H1 (cell line): Measurements from ENCODE around the gene OR5AL1. TPM values are rescaled to one million over a fixed set of nuclear protein-coding genes. Genes with fewer than 3 reads are reported as not detected.

Experiments used
- CTCF ChIA-PET: fragments of 300-600 bp; sonication (Branson Sonifier 250); formaldehyde crosslinking; loops from one replicate; lab custom pipeline; 2021; ENCODE audit not compliant: partially characterized antibody; lab: Charles Lee
- POLR2A ChIA-PET: fragments of 300-600 bp; sonication (Branson Sonifier 250); formaldehyde crosslinking; loops from one replicate; lab custom pipeline; 2021; ENCODE audit warnings: inconsistent platforms; ENCODE audit not compliant: partially characterized antibody; lab: Charles Lee
- DNase-seq, 2 experiments: peaks; one replicate each; pipeline versions ENCODE4 v3.0.0 to v3.0.0-alpha.2; 2010 to 2022; ENCODE audit warnings: low spot score in 2 of 2, low read depth in 1 of 2, mixed read lengths in 1 of 2
- FAIRE-seq: peaks from 2 replicates; lab custom pipeline; 2011; peaks lifted over from hg19 to GRCh38; lab: Jason Lieb, UNC
- H2AFZ ChIP-seq: 2 replicates; pipeline ENCODE4 v1.8.1; 2012; ENCODE audit warnings: low read length, inconsistent platforms
- H2AK5ac ChIP-seq: 2 replicates; pipeline ENCODE4 v1.6.1; 2013; ENCODE audit warnings: low read depth, low read length
- H2BK120ac ChIP-seq: replicated peaks from 2 replicates; pipeline ENCODE3; 2013; ENCODE audit warnings: low read depth, low read length, inconsistent platforms
- H2BK12ac ChIP-seq: 2 replicates; pipeline ENCODE4 v1.6.1; 2013; ENCODE audit warnings: low read depth, low read length
- H2BK15ac ChIP-seq: 2 replicates; pipeline ENCODE4 v1.6.1; 2013; ENCODE audit warnings: low read length
- H2BK20ac ChIP-seq: 2 replicates; pipeline ENCODE4 v1.6.1; 2013; ENCODE audit warnings: low read length
- H2BK5ac ChIP-seq: 2 replicates; pipeline ENCODE4 v1.6.1; 2013; ENCODE audit warnings: low read depth, low read length
- H3K14ac ChIP-seq: 2 replicates; pipeline ENCODE4 v1.6.1; 2013; ENCODE audit warnings: inconsistent platforms; ENCODE audit not compliant: insufficient read length
- H3K18ac ChIP-seq: 2 replicates; pipeline ENCODE4 v1.6.1; 2013; ENCODE audit warnings: low read length; ENCODE audit errors: extremely low read depth
- H3K23ac ChIP-seq: 2 replicates; pipeline ENCODE4 v1.6.1; 2013; ENCODE audit warnings: inconsistent platforms; ENCODE audit not compliant: insufficient read length
- H3K23me2 ChIP-seq: 2 replicates; pipeline ENCODE4 v1.6.1; 2013; ENCODE audit warnings: low read depth, low read length
- H3K27ac ChIP-seq: 2 replicates; pipeline ENCODE4 v1.6.1; 2011; ENCODE audit warnings: low read depth, low read length, inconsistent platforms
- H3K27me3 ChIP-seq, 4 experiments: replicated peaks in 1 of 4; 1 replicate in 1 of 4; 2 replicates in 3 of 4; pipeline versions ENCODE4 v1.6.1 to v1.8.1; 2011 to 2013; ENCODE audit warnings: low read length in 3 of 4, mild to moderate bottlenecking in 3 of 4, inconsistent platforms in 2 of 4, mixed read lengths in 2 of 4, moderate library complexity in 1 of 4; ENCODE audit not compliant: control insufficient read depth in 3 of 4, insufficient read depth in 3 of 4; ENCODE audit errors: extremely low read depth in 1 of 4
- H3K36me3 ChIP-seq, 4 experiments: 2 replicates each; pipeline versions ENCODE4 v1.6.1 to v1.8.1; 2011 to 2013; ENCODE audit warnings: mild to moderate bottlenecking in 4 of 4, low read length in 3 of 4, moderate library complexity in 2 of 4, control low read depth in 1 of 4, inconsistent platforms in 1 of 4; ENCODE audit not compliant: insufficient read depth in 4 of 4, control insufficient read depth in 2 of 4
- H3K4ac ChIP-seq: replicated peaks from 2 replicates; pipeline ENCODE3; 2013; ENCODE audit warnings: low read length, low read depth, mixed read lengths, inconsistent platforms; ENCODE audit not compliant: insufficient read length
- H3K4me1 ChIP-seq, 4 experiments: replicated peaks in 1 of 4; 1 replicate in 1 of 4; 2 replicates in 3 of 4; pipeline versions ENCODE4 v1.6.1 to v1.8.1; 2011 to 2013; ENCODE audit warnings: low read length in 3 of 4, inconsistent platforms in 2 of 4, mixed read lengths in 1 of 4; ENCODE audit not compliant: insufficient read depth in 4 of 4, control insufficient read depth in 3 of 4
- H3K4me2 ChIP-seq, 2 experiments: 2 replicates each; pipeline versions ENCODE4 v1.6.1 to v1.8.1; 2011 to 2013; ENCODE audit warnings: low read depth in 2 of 2, low read length in 2 of 2, control low read depth in 1 of 2, inconsistent platforms in 1 of 2, mild to moderate bottlenecking in 1 of 2; ENCODE audit not compliant: insufficient read depth in 1 of 2
- H3K4me3 ChIP-seq, 4 experiments: fragments of 200-600, 300-600 bp in 1 of 4; sonication (generic), shearing (Covaris generic), sonication (Bioruptor Twin) in 1 of 4; 2 replicates each; pipeline versions ENCODE4 v1.5.1 to v1.8.1; 2011 to 2016; ENCODE audit warnings: low read length in 4 of 4, low read depth in 3 of 4, control low read depth in 2 of 4, inconsistent platforms in 2 of 4, mild to moderate bottlenecking in 2 of 4, mixed read lengths in 1 of 4, moderate library complexity in 1 of 4; ENCODE audit not compliant: insufficient read depth in 2 of 4; ENCODE audit errors: extremely low read depth in 1 of 4
- H3K56ac ChIP-seq: replicated peaks from 2 replicates; pipeline ENCODE3; 2013; ENCODE audit warnings: low read depth, mild to moderate bottlenecking, mixed read lengths, low read length, inconsistent platforms; ENCODE audit not compliant: insufficient read length
- H3K79me1 ChIP-seq: 2 replicates; pipeline ENCODE4 v1.6.1; 2013; ENCODE audit warnings: low read depth, low read length, control low read depth
- H3K79me2 ChIP-seq, 2 experiments: 2 replicates each; pipeline versions ENCODE4 v1.6.1 to v1.8.1; 2012 to 2013; ENCODE audit warnings: low read length in 2 of 2, mild to moderate bottlenecking in 2 of 2, inconsistent platforms in 1 of 2; ENCODE audit not compliant: insufficient read depth in 2 of 2, control insufficient read depth in 1 of 2
- H3K9ac ChIP-seq, 4 experiments: replicated peaks in 1 of 4; 1 replicate in 1 of 4; 2 replicates in 3 of 4; pipeline versions ENCODE4 v1.6.1 to v1.8.1; 2011 to 2013; ENCODE audit warnings: low read depth in 3 of 4, low read length in 3 of 4, control low read depth in 2 of 4, mild to moderate bottlenecking in 2 of 4, moderate library complexity in 2 of 4, inconsistent platforms in 1 of 4; ENCODE audit errors: extremely low read depth in 1 of 4
- H3K9me3 ChIP-seq, 2 experiments: 2 replicates each; pipeline versions ENCODE4 v1.6.1 to v1.8.1; 2012 to 2013; ENCODE audit warnings: mild to moderate bottlenecking in 2 of 2, moderate library complexity in 2 of 2, control low read depth in 1 of 2, inconsistent platforms in 1 of 2, low read depth in 1 of 2, low read length in 1 of 2, mixed read lengths in 1 of 2; ENCODE audit not compliant: insufficient read depth in 2 of 2
- H4K20me1 ChIP-seq, 2 experiments: replicated peaks in 1 of 2; 2 replicates each; pipeline versions ENCODE3 to v1.8.1; 2011 to 2013; ENCODE audit warnings: inconsistent platforms in 2 of 2, low read length in 2 of 2, mild to moderate bottlenecking in 1 of 2; ENCODE audit not compliant: insufficient read depth in 2 of 2, control insufficient read depth in 1 of 2
- H4K5ac ChIP-seq: 2 replicates; pipeline ENCODE4 v1.6.1; 2013; ENCODE audit warnings: low read length, low read depth, mixed read lengths, inconsistent platforms; ENCODE audit not compliant: insufficient read length
- H4K8ac ChIP-seq: 2 replicates; pipeline ENCODE4 v1.8.0; 2013; ENCODE audit warnings: mild to moderate bottlenecking, moderate library complexity, low read length, inconsistent platforms; ENCODE audit not compliant: insufficient read depth; ENCODE audit errors: extremely low read depth
- H4K91ac ChIP-seq: replicated peaks from 2 replicates; pipeline ENCODE3; 2013; ENCODE audit warnings: low read length, mixed read lengths, inconsistent platforms; ENCODE audit not compliant: insufficient read length
- ATF3 ChIP-seq: IDR thresholded peaks from 2 replicates; pipeline ENCODE4 v1.6.1; 2011; ENCODE audit warnings: low read depth, mild to moderate bottlenecking, low read length; ENCODE audit not compliant: insufficient read depth
- GTF2F1 ChIP-seq: IDR thresholded peaks from 2 replicates; pipeline ENCODE4 v1.6.1; 2012; ENCODE audit warnings: low read depth, low read length, improper control_type of control experiment, borderline replicate concordance
- NRF1 ChIP-seq: IDR thresholded peaks from 2 replicates; pipeline ENCODE4 v1.6.1; 2011; ENCODE audit warnings: mild to moderate bottlenecking, low read depth, low read length, improper control_type of control experiment
- RAD21 ChIP-seq, 2 experiments: IDR thresholded peaks in 1 of 2; conservative IDR thresholded peaks in 1 of 2; 2 replicates each; pipeline ENCODE4 v1.6.1; 2011; ENCODE audit warnings: low read depth in 2 of 2, low read length in 2 of 2, improper control_type of control experiment in 1 of 2, inconsistent platforms in 1 of 2, mild to moderate bottlenecking in 1 of 2, moderate library complexity in 1 of 2
- TBP ChIP-seq: IDR thresholded peaks from 2 replicates; pipeline ENCODE4 v1.6.1; 2011; ENCODE audit warnings: low read depth, low read length, improper control_type of control experiment
- WGBS, 2 experiments: shearing (Covaris generic) in 1 of 2; methylation state at CpG; one replicate each; pipeline versions ENCODE4 v1.1.6 to v1.1.7; 2013 to 2015; ENCODE audit warnings: low lambda C conversion rate in 2 of 2, mixed read lengths in 2 of 2, inconsistent platforms in 1 of 2, low coverage in 1 of 2, missing lambda C conversion rate in 1 of 2; ENCODE audit not compliant: insufficient replicate concordance in 2 of 2, insufficient coverage in 1 of 2, insufficient read length in 1 of 2; ENCODE audit errors: extremely low coverage in 1 of 2, missing lambda C conversion rate in 1 of 2; 5-methylcytosine and 5-hydroxymethylcytosine counted together
- polyA plus RNA-seq, 7 experiments: library from polyadenylated mRNA; depleted of rRNA in 3 of 7; stranded (reverse) in 5 of 7; unstranded in 2 of 7; fragments of >200 nt in 5 of 7; fragments of 200-250 nt in 2 of 7; gene quantifications; 1 replicate in 5 of 7; 2 replicates in 1 of 7; 4 replicates in 1 of 7; pipeline versions ENCODE4 v1.2.1 to v1.2.3, GENCODE V29; 2011 to 2013; ENCODE audit warnings: missing spikeins in 2 of 7, mixed read lengths in 2 of 7
- total RNA-seq: library from RNA; stranded (reverse); fragmentation: NEBNext Ultra II Directional; extraction: Animal tissue kit (Norgen Biotek cat#: 25700); gene quantifications from 2 replicates; pipeline ENCODE4 v1.2.1, GENCODE V29; 2021

OR5AL1 gene
- total and polyA plus RNA-seq, 2 of the 8 experiments (the other 6 are each of a cell fraction or from before 2014, with no cell fraction given), result not detected

GRCh38 chr11:56404393-56404792 lies 8.1 kb upstream of the OR5AL1 start:
- Histone ChIP-seq H3K4me1 (no peaks in the 10 kb centered on the region), H2AFZ (no peak overlapping the region), H3K4me2 (no peak overlapping the region), H4K5ac (no peak overlapping the region), H2BK15ac (no peak overlapping the region), H2BK5ac (no peak overlapping the region), H4K8ac (no peak overlapping the region), H4K20me1 (no peaks in the 10 kb centered on the region), H2AK5ac (no peak overlapping the region), H3K14ac (no peak overlapping the region), H3K9ac (no peak overlapping the region; a peak in 1 of 7 replicates), H3K79me1 (no peaks in the 10 kb centered on the region), H3K9me3 (peaks cover 0 to 6% of the 10 kb centered on the region in 2 experiments; a peak in 1 of 4 replicates), H3K4ac (no peak overlapping the region), H3K27me3 (no peaks in the 10 kb centered on the region), H3K23me2 (no peaks in the 10 kb centered on the region), H3K18ac (no peak overlapping the region), H3K79me2 (no peaks in the 10 kb centered on the region), H2BK120ac (no peak overlapping the region), H3K27ac (no peak overlapping the region), H3K56ac (no peak overlapping the region), H4K91ac (no peak overlapping the region), H3K23ac (no peak overlapping the region), H2BK20ac (no peak overlapping the region), H3K4me3 (no peak overlapping the region), H3K36me3 (no peaks in the 10 kb centered on the region), H2BK12ac (no peak overlapping the region)
- DNase-seq, result no peak
- 97% methylated on average over 2 of the region's 2 CpGs; no CpG with 5 or more reads in 1 of the 2 experiments for WGBS, 2 experiments
- ChIA-PET CTCF (interaction anchor here (0.6 kb wide), 1 partner anchor 324 kb away, joined by 3 read pairs; no protein-coding TSS in a partner anchor), POLR2A (no interaction called here)
- TF ChIP-seq ATF3, result no peak
- TF ChIP-seq GTF2F1, result no peak
- no peak for TF ChIP-seq RAD21 (IDR thresholded peaks at IDR 0.05 in 1 of 2, conservative IDR thresholded peaks at IDR 0.05 in 1 of 2; ENCODE audit: low read depth in 2 of 2, low read length in 2 of 2)
- no peak for TF ChIP-seq TBP
- no peak for TF ChIP-seq NRF1
- FAIRE-seq, result no peak
